H1 (cell line): ENCODE results near the gene MGAT5B. TPM values are rescaled to one million over a fixed set of nuclear protein-coding genes. Genes with fewer than 3 reads are reported as not detected.

ENCODE experiments used
- EP300 ChIP-seq, 2 experiments: IDR thresholded peaks; 1 replicate in 1 of 2; 2 replicates in 1 of 2; pipeline ENCODE4 v1.6.1; 2011 to 2012; ENCODE audit warnings: low read depth in 2 of 2, low read length in 2 of 2, mild to moderate bottlenecking in 2 of 2, borderline replicate concordance in 1 of 2, inconsistent platforms in 1 of 2, moderate library complexity in 1 of 2
- POLR2A ChIP-seq, 2 experiments: IDR thresholded peaks; 1 replicate in 1 of 2; 2 replicates in 1 of 2; pipeline ENCODE4 v1.6.1; 2011; ENCODE audit warnings: low read depth in 2 of 2, low read length in 2 of 2, mild to moderate bottlenecking in 2 of 2; ENCODE audit errors: control extremely low read depth in 1 of 2
- SIN3A ChIP-seq, 2 experiments: IDR thresholded peaks in 1 of 2; conservative IDR thresholded peaks in 1 of 2; 2 replicates each; pipeline ENCODE4 v1.6.1; 2011 to 2012; ENCODE audit warnings: low read length in 2 of 2, improper control_type of control experiment in 1 of 2, low read depth in 1 of 2, mild to moderate bottlenecking in 1 of 2
- polyA plus RNA-seq, 7 experiments: library from polyadenylated mRNA; depleted of rRNA in 3 of 7; stranded (reverse) in 5 of 7; unstranded in 2 of 7; fragments of >200 nt in 5 of 7; fragments of 200-250 nt in 2 of 7; gene quantifications; 1 replicate in 5 of 7; 2 replicates in 1 of 7; 4 replicates in 1 of 7; pipeline versions ENCODE4 v1.2.1 to v1.2.3, GENCODE V29; 2011 to 2013; ENCODE audit warnings: missing spikeins in 2 of 7, mixed read lengths in 2 of 7
- total RNA-seq: library from RNA; stranded (reverse); fragmentation: NEBNext Ultra II Directional; extraction: Animal tissue kit (Norgen Biotek cat#: 25700); gene quantifications from 2 replicates; pipeline ENCODE4 v1.2.1, GENCODE V29; 2021
- TF ChIP-seq, protein P1 (sequence below): IDR thresholded peaks from 2 replicates; pipeline ENCODE4 v1.6.1; 2012; ENCODE audit warnings: inconsistent platforms

The MGAT5B gene
- total and polyA plus RNA-seq, 2 of the 8 experiments (the other 6 are each of a cell fraction or from before 2014, with no cell fraction given), result 7.9 to 8.2 TPM

DNA sequence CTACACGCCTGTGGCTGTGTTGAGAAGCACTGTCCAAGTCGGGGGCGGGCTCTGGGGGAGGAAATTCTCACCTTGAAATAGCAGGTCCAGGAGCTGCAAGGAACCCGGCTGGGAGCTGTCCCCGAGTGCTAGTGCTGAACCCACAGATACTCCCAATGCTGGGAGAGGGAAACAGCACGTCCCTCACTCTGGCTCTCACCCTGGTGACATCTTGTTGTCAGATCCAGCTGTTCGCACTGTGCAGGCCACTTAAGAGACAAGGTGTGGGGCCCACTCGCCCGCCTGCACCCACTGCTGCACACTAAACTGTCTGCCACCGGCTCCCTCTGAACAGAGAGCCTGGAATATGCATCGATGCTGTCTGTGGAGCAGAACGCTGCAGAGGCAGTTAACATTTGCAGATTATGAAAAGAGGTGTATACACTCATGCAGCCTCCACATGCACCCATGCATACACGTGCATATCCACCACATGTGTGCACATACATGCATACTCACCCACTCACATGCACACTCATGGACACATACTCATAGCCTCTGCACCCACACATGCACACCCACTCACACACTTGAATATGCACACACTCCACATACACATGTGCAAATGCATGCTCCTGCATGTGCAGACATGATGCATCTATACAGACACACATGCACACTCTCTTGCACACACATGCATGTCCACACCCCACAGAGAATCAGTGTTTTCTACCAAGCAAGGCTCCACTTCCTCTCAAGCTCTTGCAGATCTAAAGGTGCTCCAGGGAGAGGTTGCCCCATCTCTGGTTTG is 42.0 kb downstream of the MGAT5B start (continued):
- TF ChIP-seq SIN3A (conservative IDR thresholded peaks at IDR 0.05 in 1 of 2, IDR thresholded peaks at IDR 0.05 in 1 of 2; ENCODE audit: low read depth in 1 of 2, low read length in 2 of 2), result peak; percentile 96 to 97
- TF ChIP-seq EP300 (IDR thresholded peaks at IDR 0.05; ENCODE audit: borderline replicate concordance in 1 of 2, low read depth in 2 of 2, low read length in 2 of 2), result no peak
- no peak for TF ChIP-seq POLR2A (IDR thresholded peaks at IDR 0.05; ENCODE audit: control extremely low read depth in 1 of 2, low read depth in 2 of 2, low read length in 2 of 2)
- TF ChIP-seq, protein P1, sequence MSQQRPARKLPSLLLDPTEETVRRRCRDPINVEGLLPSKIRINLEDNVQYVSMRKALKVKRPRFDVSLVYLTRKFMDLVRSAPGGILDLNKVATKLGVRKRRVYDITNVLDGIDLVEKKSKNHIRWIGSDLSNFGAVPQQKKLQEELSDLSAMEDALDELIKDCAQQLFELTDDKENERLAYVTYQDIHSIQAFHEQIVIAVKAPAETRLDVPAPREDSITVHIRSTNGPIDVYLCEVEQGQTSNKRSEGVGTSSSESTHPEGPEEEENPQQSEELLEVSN, result 0 out of 2 replicates have a peak, but pooled peaks have one; percentile 15
- TF ChIP-seq, all 59 proteins: peak for 7
